HL-60 (cell line): ENCODE results near the gene RNF145.
"Not testable (repeated sequence)": the region's sequence is repeated elsewhere in the genome, so short reads cannot be mapped to it uniquely, and the experiment has no call there.

Experiments used
- CTCF ChIP-seq: IDR thresholded peaks from one replicate; pipeline ENCODE4 v1.5.1; 2011; ENCODE audit warnings: low read length, control low read depth, inconsistent platforms; ENCODE audit not compliant: insufficient read depth
- GABPA ChIP-seq: IDR thresholded peaks from 2 replicates; pipeline ENCODE4 v1.6.1; 2012; ENCODE audit warnings: low read depth
- POLR2AphosphoS5 ChIP-seq: IDR thresholded peaks from 2 replicates; pipeline ENCODE4 v1.6.1; 2012; ENCODE audit warnings: low read depth
- REST ChIP-seq: IDR thresholded peaks from 2 replicates; pipeline ENCODE4 v1.6.1; 2012; ENCODE audit warnings: low read depth; ENCODE audit not compliant: insufficient replicate concordance
- SPI1 ChIP-seq: IDR thresholded peaks from 2 replicates; pipeline ENCODE4 v1.6.1; 2012; ENCODE audit warnings: low read depth, mild to moderate bottlenecking, borderline replicate concordance

DNA sequence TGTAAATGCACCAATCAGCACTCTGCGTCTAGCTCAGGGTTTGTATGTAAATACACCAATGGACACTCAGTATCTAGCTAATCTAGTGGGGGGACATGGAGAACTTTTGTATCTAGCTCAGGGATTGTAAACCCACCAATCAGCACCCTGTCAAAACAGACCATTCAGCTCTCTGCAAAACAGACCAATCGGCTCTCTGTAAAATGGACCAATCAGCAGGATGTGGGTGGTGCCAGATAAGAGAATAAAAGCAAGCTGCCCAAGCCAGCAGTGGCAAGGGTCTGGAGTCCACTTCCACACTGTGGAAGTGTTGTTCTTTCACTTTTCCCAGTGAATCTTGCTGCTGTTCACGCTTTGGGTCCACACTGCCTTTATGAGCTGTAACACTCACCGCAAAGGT lies 89.5 kb downstream of the RNF145 start:
- TF ChIP-seq CTCF, SPI1, GABPA, POLR2AphosphoS5, REST: not testable (repeated sequence)
